H1 (cell line): ENCODE results near the gene SLC27A5. TPM values are rescaled to one million over a fixed set of nuclear protein-coding genes. Genes with fewer than 3 reads are reported as not detected.

Experiments used
- ATF2 ChIP-seq: IDR thresholded peaks from 2 replicates; pipeline ENCODE4 v1.6.1; 2012; ENCODE audit warnings: low read length, inconsistent platforms
- BCL11A ChIP-seq, 2 experiments: IDR thresholded peaks; one replicate each; pipeline ENCODE4 v1.6.1; 2011; ENCODE audit warnings: low read depth in 2 of 2, low read length in 2 of 2, mild to moderate bottlenecking in 2 of 2
- CREB1 ChIP-seq: IDR thresholded peaks from 2 replicates; pipeline ENCODE4 v1.6.1; 2012; ENCODE audit warnings: inconsistent platforms
- E2F6 ChIP-seq: IDR thresholded peaks from 2 replicates; pipeline ENCODE4 v1.6.1; 2012; ENCODE audit warnings: inconsistent platforms
- EZH2 ChIP-seq: fragments of 200-600 bp; sonication (generic); IDR thresholded peaks from 2 replicates; pipeline ENCODE4 v1.7.1; 2012; ENCODE audit warnings: low read depth, mild to moderate bottlenecking, moderate library complexity, low read length, inconsistent platforms; ENCODE audit not compliant: severe bottlenecking
- GABPA ChIP-seq: IDR thresholded peaks from 2 replicates; pipeline ENCODE4 v1.6.1; 2011; ENCODE audit warnings: mild to moderate bottlenecking, low read length, moderate library complexity, borderline replicate concordance; ENCODE audit not compliant: insufficient read depth
- JUND ChIP-seq: IDR thresholded peaks from 2 replicates; pipeline ENCODE4 v1.6.1; 2011; ENCODE audit warnings: mild to moderate bottlenecking, improper control_type of control experiment, low read length
- KDM4A ChIP-seq: IDR thresholded peaks from one replicate; pipeline ENCODE4 v1.7.1; 2012; ENCODE audit warnings: low read depth, mild to moderate bottlenecking, moderate library complexity, low read length, inconsistent platforms; ENCODE audit not compliant: severe bottlenecking
- KDM5A ChIP-seq: fragments of 200-600 bp; IDR thresholded peaks from 2 replicates; pipeline ENCODE4 v1.7.1; 2012; ENCODE audit warnings: mild to moderate bottlenecking, low read length, inconsistent platforms, mixed read lengths
- NANOG ChIP-seq: IDR thresholded peaks from 2 replicates; pipeline ENCODE4 v1.6.1; 2011; ENCODE audit warnings: low read length, low read depth, mild to moderate bottlenecking, inconsistent platforms; ENCODE audit not compliant: insufficient read depth, poor library complexity, severe bottlenecking
- NRF1 ChIP-seq: IDR thresholded peaks from 2 replicates; pipeline ENCODE4 v1.6.1; 2011; ENCODE audit warnings: mild to moderate bottlenecking, low read depth, low read length, improper control_type of control experiment
- PHF8 ChIP-seq: fragments of 200-600 bp; sonication (generic); conservative IDR thresholded peaks from 2 replicates; pipeline ENCODE4 v1.7.1; 2012; ENCODE audit warnings: low read depth, mild to moderate bottlenecking, inconsistent platforms, low read length, moderate library complexity
- POLR2AphosphoS5 ChIP-seq: IDR thresholded peaks from 2 replicates; pipeline ENCODE4 v1.6.1; 2011; ENCODE audit warnings: low read depth, low read length
- RFX5 ChIP-seq: IDR thresholded peaks from 2 replicates; pipeline ENCODE4 v1.6.1; 2011; ENCODE audit warnings: low read depth, low read length, improper control_type of control experiment, borderline replicate concordance
- RNF2 ChIP-seq: fragments of 200-900, 300-1000 bp; sonication (generic); IDR thresholded peaks from 2 replicates; pipeline ENCODE4 v1.7.1; 2016; ENCODE audit warnings: borderline replicate concordance, low read depth, mild to moderate bottlenecking, antibody characterized with exemption, low read length; ENCODE audit not compliant: poor library complexity, severe bottlenecking; ENCODE audit errors: missing control alignments
- SAP30 ChIP-seq: fragments of 300-600 bp; sonication (generic); IDR thresholded peaks from 2 replicates; pipeline ENCODE4 v1.7.1; 2012; ENCODE audit warnings: low read length, moderate library complexity, mild to moderate bottlenecking, inconsistent platforms; ENCODE audit not compliant: insufficient read depth, insufficient replicate concordance
- SIN3A ChIP-seq, 2 experiments: IDR thresholded peaks in 1 of 2; conservative IDR thresholded peaks in 1 of 2; 2 replicates each; pipeline ENCODE4 v1.6.1; 2011 to 2012; ENCODE audit warnings: low read length in 2 of 2, improper control_type of control experiment in 1 of 2, low read depth in 1 of 2, mild to moderate bottlenecking in 1 of 2
- SP2 ChIP-seq: IDR thresholded peaks from 2 replicates; pipeline ENCODE4 v1.6.1; 2012; ENCODE audit warnings: mild to moderate bottlenecking, low read length, inconsistent platforms
- SUZ12 ChIP-seq: fragments of 200-600 bp; sonication (generic); IDR thresholded peaks from 2 replicates; pipeline ENCODE4 v1.6.1; 2012; ENCODE audit warnings: mild to moderate bottlenecking, inconsistent platforms, low read length, moderate library complexity, mixed read lengths
- TCF12 ChIP-seq: IDR thresholded peaks from 2 replicates; pipeline ENCODE4 v1.6.1; 2011; ENCODE audit warnings: low read depth, mild to moderate bottlenecking, low read length
- polyA plus RNA-seq, 7 experiments: library from polyadenylated mRNA; depleted of rRNA in 3 of 7; stranded (reverse) in 5 of 7; unstranded in 2 of 7; fragments of >200 nt in 5 of 7; fragments of 200-250 nt in 2 of 7; gene quantifications; 1 replicate in 5 of 7; 2 replicates in 1 of 7; 4 replicates in 1 of 7; pipeline versions ENCODE4 v1.2.1 to v1.2.3, GENCODE V29; 2011 to 2013; ENCODE audit warnings: missing spikeins in 2 of 7, mixed read lengths in 2 of 7
- total RNA-seq: library from RNA; stranded (reverse); fragmentation: NEBNext Ultra II Directional; extraction: Animal tissue kit (Norgen Biotek cat#: 25700); gene quantifications from 2 replicates; pipeline ENCODE4 v1.2.1, GENCODE V29; 2021

Gene SLC27A5
- total and polyA plus RNA-seq, 2 of the 8 experiments (the other 6 are each of a cell fraction or from before 2014, with no cell fraction given) = 25.1 to 80.5 TPM

GRCh38 chr19:58538257-58539168 is 26.7 kb upstream of the SLC27A5 start (continued):
- TF ChIP-seq KDM5A (no peak), EZH2 (no peak), SAP30 (no peak), ATF2 (no peak), BCL11A (IDR thresholded peaks at IDR 0.05; ENCODE audit: low read depth in 2 of 2, low read length in 2 of 2) (no peak), SUZ12 (no peak), RNF2 (no peak), POLR2AphosphoS5 (peak; percentile 84), E2F6 (peak; percentile 96), SP2 (no peak), JUND (no peak), NANOG (no peak), SIN3A (conservative IDR thresholded peaks at IDR 0.05 in 1 of 2, IDR thresholded peaks at IDR 0.05 in 1 of 2; ENCODE audit: low read depth in 1 of 2, low read length in 2 of 2) (0 out of 4 replicates have a peak, but pooled peaks of 1 of the 2 experiments have one; percentile 18), PHF8 (peak; percentile 61), RFX5 (no peak), GABPA (no peak), KDM4A (peak; percentile 55), TCF12 (0 out of 2 replicates have a peak, but pooled peaks have one; percentile 3), NRF1 (no peak), CREB1 (no peak)
